Measurements from ENCODE around the gene TMEM258. TPM values are rescaled to one million over a fixed set of nuclear protein-coding genes. Genes with fewer than 3 reads are reported as not detected.

Gene TMEM258
- total RNA-seq, 3 donors from 2014 or later (not counting 1 experiment from before 2014, with no cell fraction given): 64.4 to 69.3 (median 66.1) TPM

GRCh38 chr11:61764606-61765260 is 27.7 kb downstream of the TMEM258 start:
- no peak overlapping the region for H3K27ac Mint-ChIP-seq
- H3K9me3 Mint-ChIP-seq: no peaks in the 10 kb centered on the region
- H3K4me1 Mint-ChIP-seq: peaks cover 0 to 5% of the 10 kb centered on the region in 2 donors
- Histone ChIP-seq H3K9me3 (ENCODE audit: control insufficient read depth, insufficient read depth, low read length) (no peaks in the 10 kb centered on the region), H3K4me3 (ENCODE audit: low read length) (no peak overlapping the region), H3K27me3 (ENCODE audit: control insufficient read depth, insufficient read depth, low read length) (no peaks in the 10 kb centered on the region), H3K36me3 (ENCODE audit: control insufficient read depth, insufficient read depth, low read length) (no peaks in the 10 kb centered on the region), H3K4me1 (ENCODE audit: control insufficient read depth, insufficient read depth, low read length) (no peaks in the 10 kb centered on the region), H3K27ac (ENCODE audit: low read length) (no peak overlapping the region)
- H3K36me3 Mint-ChIP-seq: no peaks in the 10 kb centered on the region
- ATAC-seq: no peak
- no peak for DNase-seq
- no peak overlapping the region for H3K4me3 Mint-ChIP-seq
- intact Hi-C loops (cut with micrococcal nuclease): no loop called here
- H3K27me3 Mint-ChIP-seq (ENCODE audit: low read depth in 2 of 2): peaks cover 0 to 3% of the 10 kb centered on the region in 2 donors
- no peak for TF ChIP-seq CTCF (IDR thresholded peaks at IDR 0.05)
- WGBS (ENCODE audit: insufficient coverage): 85% methylated on average over 22 of the region's 22 CpGs

GRCh38 chr11:61763930-61764605 is 28.3 kb downstream of the TMEM258 start:
- 91% methylated on average over 23 of the region's 23 CpGs for WGBS (ENCODE audit: insufficient coverage)
- Mint-ChIP-seq H3K36me3 (no peaks in the 10 kb centered on the region), H3K9me3 (no peaks in the 10 kb centered on the region), H3K27me3 (ENCODE audit: low read depth in 2 of 2) (peaks cover 0 to 3% of the 10 kb centered on the region in 2 donors), H3K4me3 (no peak overlapping the region), H3K4me1 (peaks cover 0 to 5% of the 10 kb centered on the region in 2 donors), H3K27ac (no peak overlapping the region)
- no peaks in the 10 kb centered on the region for H3K27me3 ChIP-seq (ENCODE audit: control insufficient read depth, insufficient read depth, low read length)
- no peak overlapping the region for H3K27ac ChIP-seq (ENCODE audit: low read length)
- intact Hi-C loops (cut with micrococcal nuclease): no loop called here
- no peaks in the 10 kb centered on the region for H3K4me1 ChIP-seq (ENCODE audit: control insufficient read depth, insufficient read depth, low read length)
- DNase-seq (no peak), ATAC-seq (no peak)
- H3K4me3 ChIP-seq (ENCODE audit: low read length): no peak overlapping the region
- H3K9me3 ChIP-seq (ENCODE audit: control insufficient read depth, insufficient read depth, low read length): no peaks in the 10 kb centered on the region
- TF ChIP-seq CTCF (IDR thresholded peaks at IDR 0.05): no peak
- H3K36me3 ChIP-seq (ENCODE audit: control insufficient read depth, insufficient read depth, low read length): no peaks in the 10 kb centered on the region

GRCh38 chr11:61762798-61763197 is 29.6 kb downstream of the TMEM258 start:
- Mint-ChIP-seq H3K4me3 (no peak overlapping the region), H3K9me3 (no peaks in the 10 kb centered on the region), H3K27ac (no peak overlapping the region), H3K27me3 (ENCODE audit: low read depth in 2 of 2) (peaks cover 0 to 3% of the 10 kb centered on the region in 2 donors), H3K36me3 (no peaks in the 10 kb centered on the region), H3K4me1 (peaks cover 0 to 5% of the 10 kb centered on the region in 2 donors)
- Histone ChIP-seq H3K36me3 (ENCODE audit: control insufficient read depth, insufficient read depth, low read length) (no peaks in the 10 kb centered on the region), H3K4me3 (ENCODE audit: low read length) (no peak overlapping the region), H3K27me3 (ENCODE audit: control insufficient read depth, insufficient read depth, low read length) (no peaks in the 10 kb centered on the region), H3K4me1 (ENCODE audit: control insufficient read depth, insufficient read depth, low read length) (no peaks in the 10 kb centered on the region), H3K27ac (ENCODE audit: low read length) (no peak overlapping the region), H3K9me3 (ENCODE audit: control insufficient read depth, insufficient read depth, low read length) (no peaks in the 10 kb centered on the region)
- no peak for TF ChIP-seq CTCF (IDR thresholded peaks at IDR 0.05)
- ATAC-seq: no peak
- no peak for DNase-seq
- intact Hi-C loops (cut with micrococcal nuclease): no loop called here
- 64% methylated on average over 15 of the region's 15 CpGs for WGBS (ENCODE audit: insufficient coverage)
